Stimulated activated CD4-positive, alpha-beta T cell treated with anti-CD3 and anti-CD28 coated beads, Interleukin-2, amount 100 ng/mL, for 48 hours (primary cell): Measurements from ENCODE around the gene FYN.

Source experiments
- DNase-seq, 2 donors: peaks; one replicate each; pipeline ENCODE4 v3.0.0-alpha.2; 2020

The FYN gene

DNA sequence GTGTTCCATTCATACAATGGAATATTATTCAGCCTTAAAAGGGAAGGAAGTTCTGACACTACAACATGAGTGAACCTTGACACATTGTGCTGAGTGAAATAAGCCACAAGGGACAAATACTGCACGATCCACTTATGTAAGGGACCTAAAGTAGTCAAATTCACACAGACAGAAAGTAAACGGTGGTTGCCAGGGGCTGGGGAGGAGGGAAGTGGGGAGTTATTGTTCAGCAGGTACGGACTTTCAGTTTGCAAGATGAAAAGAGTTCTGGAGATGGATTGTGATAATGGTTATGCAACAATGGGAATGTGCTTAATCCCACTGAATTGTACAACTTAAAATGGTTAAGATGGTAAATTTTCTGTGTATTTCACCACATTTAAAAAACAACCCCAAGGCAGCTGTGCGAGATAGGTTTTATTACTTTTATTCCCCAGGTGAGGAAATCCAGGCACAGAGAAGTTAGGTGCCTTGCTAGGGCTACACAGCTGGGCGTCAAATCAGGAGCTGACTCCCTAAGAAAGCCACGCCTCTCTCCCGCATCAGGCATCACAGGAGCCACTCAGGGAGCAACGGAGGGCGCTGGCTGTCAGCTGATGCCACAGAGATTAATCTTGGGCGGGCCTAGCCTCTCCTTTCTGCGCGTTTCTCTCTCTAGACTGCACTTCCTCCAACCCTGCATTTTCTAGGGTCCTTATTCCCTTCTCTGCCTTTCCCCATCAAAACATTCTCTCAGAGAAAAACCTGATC lies 258.2 kb downstream of the FYN start:
- no peak for DNase-seq

GRCh38 chr6:111612379-111612778 lies 260.9 kb downstream of the FYN start:
- DNase-seq = no peak

- DNase-seq = no peak
Observed at GRCh38 chr6:111610548-111611172, 262.6 kb downstream of the FYN start.
